Natural killer cell treated with Interleukin-12 subunit alpha and Interleukin-12 subunit beta and Interleukin-15 and Interleukin-18, amount 100 ng/mL, for 72 hours (primary cell): ENCODE measurements around the gene LRRC41. TPM values are rescaled to one million over a fixed set of nuclear protein-coding genes. Genes with fewer than 3 reads are reported as not detected.
"Not testable (repeated sequence)": the region's sequence is repeated elsewhere in the genome, so short reads cannot be mapped to it uniquely, and the experiment has no call there.

Source experiments
- ATAC-seq, 2 donors: fragments of 150-1000 bp; cut with Tn5 transposase in 1 of 2; sonication (Bioruptor Pico), chemical (Tn5 transposase) in 1 of 2; 2 replicates each; pipeline ENCODE4 v1.10.0; 2021
- DNase-seq: peaks from one replicate; pipeline ENCODE4 v3.0.0; 2022; ENCODE audit warnings: low spot score
- H3K27ac Mint-ChIP-seq, 2 donors: 1 replicate in 1 of 2; 2 replicates in 1 of 2; pipeline ENCODE4 v1.8.0; 2022; ENCODE audit warnings: mixed read lengths in 2 of 2, mild to moderate bottlenecking in 1 of 2, moderate library complexity in 1 of 2
- H3K27me3 Mint-ChIP-seq, 2 donors: 1 replicate in 1 of 2; 2 replicates in 1 of 2; pipeline ENCODE4 v1.8.0; 2022; ENCODE audit warnings: mixed read lengths in 2 of 2
- H3K36me3 Mint-ChIP-seq: one replicate; pipeline ENCODE4 v1.8.0; 2022; ENCODE audit warnings: mixed read lengths
- H3K4me1 Mint-ChIP-seq, 2 donors: 1 replicate in 1 of 2; 2 replicates in 1 of 2; pipeline ENCODE4 v1.8.0; 2022; ENCODE audit warnings: low read depth in 2 of 2, mixed read lengths in 2 of 2, mild to moderate bottlenecking in 1 of 2
- H3K4me3 Mint-ChIP-seq: one replicate; pipeline ENCODE4 v1.8.0; 2022; ENCODE audit warnings: mixed read lengths
- H3K9me3 Mint-ChIP-seq: 2 replicates; pipeline ENCODE4 v1.8.0; 2022; ENCODE audit warnings: mixed read lengths
- total RNA-seq, 2 donors: library from RNA; stranded (reverse); gene quantifications; one replicate each; pipeline ENCODE4 v1.2.3, GENCODE V29; 2022

LRRC41 gene
- total RNA-seq, 2 donors from 2014 or later, result 43.2 to 45.5 TPM

DNA sequence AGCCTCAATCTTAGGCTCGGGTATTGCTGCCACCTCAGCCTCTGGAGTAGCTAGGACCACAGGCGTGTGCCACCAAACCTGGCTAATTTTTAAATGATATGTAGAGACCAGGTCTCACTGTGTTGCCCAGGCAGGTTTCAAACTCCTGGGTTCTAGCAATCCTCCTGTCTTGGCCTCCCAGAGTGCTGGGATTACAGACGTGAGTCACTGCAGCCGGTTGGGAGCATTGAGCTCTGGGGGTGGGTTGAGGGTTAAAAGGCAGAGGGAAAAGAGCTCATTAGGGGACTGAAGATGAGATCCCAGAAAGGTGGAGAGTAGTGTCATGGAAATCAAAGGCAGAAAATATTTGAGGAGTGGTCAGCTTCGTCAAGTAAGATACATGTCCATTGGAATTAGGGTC is 48.7 kb downstream of the LRRC41 start:
- H3K4me1 Mint-ChIP-seq, result no peaks in the 10 kb centered on the region
- ATAC-seq (no peak), DNase-seq (no peak)
- no peak overlapping the region for H3K27ac Mint-ChIP-seq
- H3K4me3 Mint-ChIP-seq, result no peak overlapping the region
- H3K27me3 Mint-ChIP-seq, result no peaks in the 10 kb centered on the region
- peaks cover 9% of the 10 kb centered on the region for H3K36me3 Mint-ChIP-seq
- H3K9me3 Mint-ChIP-seq, result no peaks in the 10 kb centered on the region

DNA sequence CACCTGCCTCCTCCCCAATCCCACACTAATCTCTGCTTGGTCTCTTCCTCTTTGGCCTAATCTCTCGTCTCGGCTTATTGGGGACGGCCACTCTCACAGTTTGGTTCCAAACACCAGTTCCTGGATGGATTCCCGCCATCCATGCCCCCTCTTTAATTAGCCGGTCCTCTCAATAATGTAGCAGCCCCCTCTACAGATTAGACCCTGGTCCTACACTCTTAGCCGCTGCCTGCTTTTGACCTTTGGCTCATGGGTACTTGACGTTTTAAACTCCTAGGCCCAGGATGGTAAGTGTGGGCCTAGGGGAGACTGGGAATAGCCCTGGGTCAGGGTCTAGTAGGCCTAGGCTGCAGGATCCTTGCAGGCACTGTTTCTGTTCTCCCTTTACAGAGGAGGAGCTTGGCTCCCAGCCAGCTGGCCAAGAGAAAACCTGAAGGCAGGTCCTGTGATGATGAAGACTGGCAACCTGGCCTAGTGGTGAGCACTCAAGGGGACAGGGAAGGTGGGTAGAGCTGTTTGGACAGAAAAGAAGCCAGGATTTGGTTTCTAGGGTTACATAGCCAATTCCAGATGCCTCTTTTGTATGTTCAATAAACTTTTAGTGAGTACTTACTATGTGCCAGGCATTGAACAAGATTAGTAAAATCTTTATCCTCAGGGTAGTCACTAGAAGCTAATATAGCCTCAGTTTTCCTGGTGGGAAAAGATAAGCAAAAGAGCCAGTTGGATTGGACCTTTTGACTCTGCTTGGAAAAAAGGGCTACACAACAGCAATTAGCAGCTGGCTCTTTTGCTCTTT is 55.1 kb downstream of the LRRC41 start:
- peak overlapping the region; percentile 85 to 86 for H3K27ac Mint-ChIP-seq
- H3K27me3 Mint-ChIP-seq, result no peaks in the 10 kb centered on the region
- H3K4me1 Mint-ChIP-seq, result peaks cover 11 to 20% of the 10 kb centered on the region in 2 donors
- H3K36me3 Mint-ChIP-seq, result peaks cover 5% of the 10 kb centered on the region
- no peak for ATAC-seq
- H3K4me3 Mint-ChIP-seq, result peak overlapping the region; percentile 95
- no peak for DNase-seq
- no peaks in the 10 kb centered on the region for H3K9me3 Mint-ChIP-seq

DNA sequence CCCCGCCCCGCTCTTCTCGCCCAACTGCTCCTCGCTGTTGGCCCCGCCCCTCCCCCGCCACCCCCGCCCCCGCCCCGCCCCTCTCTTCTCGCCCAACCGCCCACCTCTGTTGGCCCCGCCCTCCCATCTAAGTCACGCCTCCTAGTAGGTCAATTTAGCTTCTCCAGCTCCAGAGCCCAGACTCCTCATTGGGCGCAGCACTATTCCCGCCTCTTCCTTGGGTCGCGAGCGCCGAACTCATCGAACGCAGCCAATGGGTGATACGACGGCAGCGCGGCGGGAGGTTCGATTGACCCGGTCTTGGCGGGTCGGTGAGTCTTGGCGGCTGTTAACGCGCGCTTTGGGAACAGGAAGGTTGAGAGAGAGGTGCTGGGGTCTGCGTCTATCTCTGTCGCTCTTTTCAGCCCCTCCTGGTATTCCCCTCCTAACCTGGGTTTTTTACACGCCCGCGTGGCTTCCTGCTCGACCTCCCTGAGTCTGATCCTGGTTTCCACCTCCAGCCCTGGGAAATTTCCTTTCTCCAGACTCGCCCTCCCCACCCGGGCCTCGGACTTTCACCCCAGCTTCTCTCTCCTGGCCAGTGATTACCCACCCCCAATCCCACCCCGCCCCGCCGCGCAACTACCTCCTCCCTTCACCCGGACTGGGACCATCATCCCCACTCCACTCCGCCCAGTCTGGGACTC is 55.8 kb downstream of the LRRC41 start, which contains the start of gene RAD54L:
RAD54L (plus strand) TSS at position 328 of the 686 bp plus-strand sequence. CDS start 643 bp downstream, outside the sequence.
- H3K4me3 Mint-ChIP-seq, result peak within 1 kb of the TSS; percentile 95
- H3K9me3 Mint-ChIP-seq, result no peaks in the 10 kb centered on the region
- peak; percentile 98 for DNase-seq
- no peaks in the 10 kb centered on the region for H3K27me3 Mint-ChIP-seq
- peak within 1 kb of the TSS; percentile 85 to 86 for H3K27ac Mint-ChIP-seq
- H3K4me1 Mint-ChIP-seq, result peaks cover 11 to 20% of the 10 kb centered on the region in 2 donors
- peaks cover 5% of the 10 kb centered on the region for H3K36me3 Mint-ChIP-seq
- ATAC-seq, result peak; percentile 96 to 98

DNA sequence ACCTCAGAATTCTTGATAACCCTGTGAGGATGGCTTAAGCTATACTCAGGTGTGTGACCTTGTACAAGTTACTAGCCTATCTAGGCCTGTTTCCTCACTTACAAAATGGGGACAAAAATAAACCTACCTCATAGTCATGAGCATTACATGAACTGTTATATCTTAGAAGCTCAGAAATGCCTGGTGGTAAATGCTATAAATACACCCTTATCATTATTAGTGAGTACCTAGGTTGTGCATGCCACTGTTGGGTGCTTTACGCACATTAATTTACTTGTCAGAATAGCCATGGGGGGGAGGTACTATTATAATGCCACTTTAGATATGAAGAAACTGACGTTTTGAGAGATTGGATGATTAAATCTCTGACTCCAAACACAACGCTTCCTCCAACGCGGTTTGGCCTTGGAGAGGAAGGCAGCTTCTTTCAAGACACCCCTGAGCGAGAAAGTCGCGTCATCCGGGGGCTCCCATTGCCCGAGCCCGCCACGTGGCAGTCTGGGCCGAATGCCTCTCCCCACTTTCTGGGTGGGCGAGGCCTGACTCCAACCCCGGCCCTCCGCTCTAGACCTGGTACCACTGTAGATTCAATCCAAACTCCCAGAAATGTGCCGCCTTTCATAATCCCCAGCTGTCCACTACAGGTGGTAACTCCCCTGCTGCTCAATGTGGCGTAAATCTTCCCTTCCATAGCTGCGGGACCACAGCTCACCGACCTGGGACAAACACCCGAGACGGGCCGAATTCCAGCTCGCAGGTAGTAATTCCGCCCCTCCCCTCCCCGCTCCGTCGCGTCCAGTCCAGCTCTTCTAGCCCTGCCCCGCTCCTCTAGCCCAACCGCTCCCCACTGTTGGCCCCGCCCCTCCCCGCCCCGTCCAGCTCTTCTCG is 56.6 kb downstream of the LRRC41 start:
- ATAC-seq, result peak; percentile 84 to 89
- no peaks in the 10 kb centered on the region for H3K9me3 Mint-ChIP-seq
- H3K27ac Mint-ChIP-seq, result peak overlapping the region; percentile 85 to 86
- H3K36me3 Mint-ChIP-seq, result no peaks in the 10 kb centered on the region
- peaks cover 11 to 20% of the 10 kb centered on the region in 2 donors for H3K4me1 Mint-ChIP-seq
- H3K4me3 Mint-ChIP-seq, result peak overlapping the region; percentile 95
- H3K27me3 Mint-ChIP-seq, result no peaks in the 10 kb centered on the region
- DNase-seq, result peak; percentile 66

DNA sequence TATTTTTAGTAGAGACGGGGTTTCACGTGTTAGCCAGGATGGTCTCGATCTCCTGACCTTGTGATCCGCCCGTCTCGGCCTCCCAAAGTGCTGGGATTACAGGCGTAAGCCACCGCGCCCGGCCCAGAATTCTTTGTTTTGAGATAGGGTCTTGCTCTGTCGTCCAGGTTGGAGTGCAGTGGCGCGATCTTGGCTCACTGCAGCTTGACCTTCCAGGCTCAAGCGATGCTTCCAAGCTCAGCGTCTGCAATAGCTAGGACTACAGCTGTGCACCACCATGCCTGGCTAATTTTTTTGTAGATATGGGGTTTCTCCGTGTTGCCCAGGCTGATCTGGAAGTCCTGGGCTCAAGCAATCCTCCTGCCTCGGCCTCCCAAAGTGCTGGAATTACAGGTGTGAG is 57.3 kb downstream of the LRRC41 start:
- Mint-ChIP-seq H3K4me1 (peaks cover 11 to 20% of the 10 kb centered on the region in 2 donors), H3K27ac (peak overlapping the region; percentile 85 to 86), H3K4me3 (peak overlapping the region; percentile 95)
- H3K36me3 Mint-ChIP-seq, H3K9me3 Mint-ChIP-seq, H3K27me3 Mint-ChIP-seq, ATAC-seq, DNase-seq: not testable (repeated sequence)

DNA sequence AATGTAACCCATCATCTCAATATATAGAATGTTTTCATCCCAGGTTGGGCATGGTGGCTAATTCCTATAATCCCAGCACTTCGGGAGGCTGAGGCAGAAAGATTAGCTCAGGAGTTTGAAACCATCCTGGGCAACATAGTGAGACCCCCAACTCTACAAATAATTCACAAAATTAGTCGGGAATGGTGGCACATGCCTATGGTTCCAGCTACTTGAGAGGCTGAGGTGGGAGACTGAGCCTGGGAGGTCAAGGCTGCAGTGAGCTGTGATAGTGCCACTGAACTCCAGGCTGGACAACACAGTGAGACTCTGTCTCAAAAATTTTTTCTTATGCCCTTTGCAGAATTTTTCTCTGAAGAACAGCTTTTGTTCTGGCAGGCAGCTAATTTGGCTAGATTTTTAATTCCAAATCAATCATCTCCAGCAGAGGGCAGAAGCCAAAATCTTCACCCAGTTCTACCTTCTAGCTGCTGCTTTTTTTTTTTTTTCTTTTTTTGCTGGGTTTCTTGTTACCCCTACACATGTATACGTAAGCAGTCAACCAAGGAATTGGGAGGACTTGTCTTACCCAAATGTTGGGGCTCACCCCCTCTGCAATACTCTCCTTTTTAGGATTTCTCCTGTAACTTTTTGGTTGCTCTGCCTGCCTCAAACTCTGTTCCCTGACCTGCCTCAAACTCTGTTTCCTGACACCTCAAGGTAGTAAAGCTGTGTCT is 58.6 kb downstream of the LRRC41 start:
- H3K27ac Mint-ChIP-seq, result no peak overlapping the region
- no peaks in the 10 kb centered on the region for H3K9me3 Mint-ChIP-seq
- H3K4me1 Mint-ChIP-seq, result peaks cover 11 to 20% of the 10 kb centered on the region in 2 donors
- H3K4me3 Mint-ChIP-seq, result no peak overlapping the region
- no peaks in the 10 kb centered on the region for H3K36me3 Mint-ChIP-seq
- no peak for ATAC-seq
- H3K27me3 Mint-ChIP-seq, result no peaks in the 10 kb centered on the region
- DNase-seq, result no peak

DNA sequence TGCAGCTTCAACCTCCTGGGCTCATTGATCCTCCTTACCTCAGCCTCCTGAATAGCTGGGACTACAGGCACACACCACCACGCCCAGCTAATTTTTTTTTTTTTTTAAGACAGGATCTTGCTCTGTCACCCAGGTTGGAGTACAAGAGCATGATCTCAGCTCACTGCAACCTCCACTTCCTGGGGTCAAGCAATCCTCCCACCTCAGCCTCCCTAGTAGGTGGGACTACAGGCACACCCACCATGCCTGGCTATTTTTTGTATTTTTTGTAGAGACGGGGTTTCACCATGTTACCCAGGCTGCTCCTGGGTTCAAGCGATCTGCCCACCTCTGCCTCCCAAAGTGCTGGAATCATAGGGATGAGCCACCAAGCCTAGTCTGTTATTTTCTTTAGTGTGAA is 59.6 kb downstream of the LRRC41 start:
- not testable (repeated sequence) for H3K4me3 Mint-ChIP-seq, H3K36me3 Mint-ChIP-seq, ATAC-seq

DNA sequence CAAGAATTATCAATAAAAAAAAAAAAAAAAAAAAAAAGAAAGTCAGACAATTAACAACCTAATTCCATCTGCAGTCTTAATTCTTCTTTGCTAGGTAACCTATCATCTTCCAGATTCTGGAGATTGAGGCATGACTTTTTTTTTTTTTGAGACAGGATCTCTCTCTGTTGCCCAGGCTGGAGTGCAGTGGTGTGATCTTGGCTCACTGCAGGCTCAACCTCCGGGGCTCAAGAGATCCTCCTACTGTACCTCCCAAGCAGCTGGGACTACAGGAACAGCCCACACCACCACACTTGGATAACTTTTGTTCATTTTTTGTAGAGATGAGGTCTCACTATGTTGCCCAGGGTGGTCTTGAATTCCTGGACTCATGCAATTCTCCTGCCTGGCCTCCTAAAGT is 60.5 kb downstream of the LRRC41 start:
- no peaks in the 10 kb centered on the region for H3K36me3 Mint-ChIP-seq
- H3K27me3 Mint-ChIP-seq, result no peaks in the 10 kb centered on the region
- H3K4me3 Mint-ChIP-seq, result no peak overlapping the region
- ATAC-seq, result no peak
- H3K4me1 Mint-ChIP-seq, result peaks cover 7 to 12% of the 10 kb centered on the region in 2 donors
- no peaks in the 10 kb centered on the region for H3K9me3 Mint-ChIP-seq
- H3K27ac Mint-ChIP-seq, result no peak overlapping the region
- no peak for DNase-seq

More for the DNA sequence above, 59.6 kb downstream of the LRRC41 start:
- H3K27ac Mint-ChIP-seq, DNase-seq, H3K9me3 Mint-ChIP-seq, H3K27me3 Mint-ChIP-seq: not testable (repeated sequence)
- peaks cover 11 to 17% of the 10 kb centered on the region in 2 donors for H3K4me1 Mint-ChIP-seq

DNA sequence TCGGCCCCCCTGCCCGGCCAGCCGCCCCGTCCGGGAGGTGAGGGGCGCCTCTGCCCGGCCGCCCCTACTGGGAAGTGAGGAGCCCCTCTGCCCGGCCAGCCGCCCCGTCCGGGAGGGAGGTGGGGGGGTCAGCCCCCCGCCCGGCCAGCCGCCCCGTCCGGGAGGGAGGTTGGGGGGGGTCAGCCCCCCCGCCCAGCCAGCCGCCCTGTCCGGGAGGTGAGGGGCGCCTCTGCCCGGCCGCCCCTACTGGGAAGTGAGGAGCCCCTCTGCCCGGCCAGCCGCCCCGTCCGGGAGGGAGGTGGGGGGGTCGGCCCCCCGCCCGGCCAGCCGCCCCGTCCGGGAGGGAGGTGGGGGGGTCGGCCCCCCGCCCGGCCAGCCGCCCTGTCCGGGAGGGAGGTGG is 61.7 kb downstream of the LRRC41 start:
- H3K27ac Mint-ChIP-seq, H3K9me3 Mint-ChIP-seq, H3K36me3 Mint-ChIP-seq, H3K4me1 Mint-ChIP-seq, H3K4me3 Mint-ChIP-seq, ATAC-seq, H3K27me3 Mint-ChIP-seq, DNase-seq: not testable (repeated sequence)

DNA sequence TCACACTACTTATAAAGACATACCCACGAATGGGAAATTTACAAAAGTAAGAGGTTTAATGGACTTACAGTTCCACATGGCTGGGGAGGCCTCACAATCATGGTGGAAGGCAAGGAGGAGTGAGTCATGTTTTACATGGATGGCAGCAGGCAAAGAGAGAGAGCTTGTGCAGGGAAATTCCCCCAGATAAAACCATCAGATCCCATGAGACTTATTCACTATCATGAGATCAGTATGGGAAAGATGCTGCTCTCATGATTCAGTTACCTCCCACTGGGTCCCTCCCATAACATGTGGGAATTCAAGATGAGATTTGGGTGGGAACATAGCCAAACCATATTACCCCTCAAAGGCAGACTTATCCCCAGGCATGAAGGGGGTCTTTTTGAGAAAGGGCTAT is 64.6 kb downstream of the LRRC41 start:
- ATAC-seq, H3K27me3 Mint-ChIP-seq, H3K4me3 Mint-ChIP-seq, H3K9me3 Mint-ChIP-seq, H3K36me3 Mint-ChIP-seq, H3K4me1 Mint-ChIP-seq, DNase-seq, H3K27ac Mint-ChIP-seq: not testable (repeated sequence)

DNA sequence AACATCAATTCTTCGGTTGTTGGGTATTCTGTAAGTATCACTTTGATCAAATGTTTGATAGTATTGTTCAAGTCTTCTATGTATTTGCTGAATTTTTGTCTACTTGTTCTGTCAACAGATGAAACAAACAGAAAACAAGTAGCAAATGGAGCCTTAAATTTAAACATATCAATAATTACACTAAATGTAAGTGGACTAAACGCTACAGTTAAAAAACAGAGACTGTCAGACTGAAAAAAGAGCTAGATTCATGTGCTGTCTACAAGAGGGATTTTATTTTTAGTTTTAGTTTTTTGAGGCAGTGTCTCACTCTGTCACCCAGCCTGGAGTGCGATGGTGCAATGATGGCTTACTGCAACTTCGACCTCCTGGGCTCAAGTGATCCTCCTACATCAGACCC is 66.5 kb downstream of the LRRC41 start:
- Mint-ChIP-seq H3K9me3 (no peaks in the 10 kb centered on the region), H3K27ac (no peak overlapping the region), H3K4me1 (peaks cover 4 to 5% of the 10 kb centered on the region in 2 donors), H3K36me3 (no peaks in the 10 kb centered on the region), H3K4me3 (no peak overlapping the region), H3K27me3 (no peaks in the 10 kb centered on the region)
- ATAC-seq (no peak), DNase-seq (no peak)

DNA sequence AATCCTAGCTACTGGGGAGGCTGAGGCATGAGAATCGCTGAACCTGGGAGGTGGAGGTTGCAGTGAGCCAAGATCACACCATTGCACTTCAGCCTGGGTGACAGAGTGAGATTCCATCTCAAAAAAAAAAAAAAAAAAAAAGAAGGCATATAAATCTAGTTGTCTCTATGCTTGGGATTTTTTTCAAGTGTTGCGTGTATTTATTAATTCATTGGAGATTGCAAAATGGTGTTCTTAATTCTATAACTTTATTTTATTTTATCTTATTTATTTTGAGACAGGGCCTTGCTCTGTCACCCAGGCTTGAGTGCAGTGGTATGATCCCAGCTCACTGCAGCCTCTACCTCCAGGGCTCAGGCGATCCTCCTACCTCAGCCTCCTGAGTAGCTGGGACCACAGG is 72.2 kb downstream of the LRRC41 start:
- H3K9me3 Mint-ChIP-seq, H3K27me3 Mint-ChIP-seq, H3K36me3 Mint-ChIP-seq, ATAC-seq, DNase-seq, H3K4me3 Mint-ChIP-seq, H3K4me1 Mint-ChIP-seq, H3K27ac Mint-ChIP-seq: not testable (repeated sequence)
